BE2C (cell line): ENCODE measurements around the gene OR8A1.

ENCODE experiments used
- DNase-seq: peaks from one replicate; pipeline ENCODE4 v3.0.0-alpha.2; 2020
- H3K27me3 ChIP-seq: fragments of 250-450 bp; sonication (Bioruptor Pico); 2 replicates; pipeline ENCODE4 v1.5.1; 2020; ENCODE audit warnings: mild to moderate bottlenecking
- H3K36me3 ChIP-seq: fragments of 250-450 bp; sonication (Bioruptor Pico); 2 replicates; pipeline ENCODE4 v1.5.1; 2020; ENCODE audit warnings: mild to moderate bottlenecking
- H3K4me1 ChIP-seq: fragments of 250-450 bp; sonication (Bioruptor Pico); 2 replicates; pipeline ENCODE4 v1.5.1; 2020
- H3K4me3 ChIP-seq: 2 replicates; pipeline ENCODE4 v1.5.1; 2011; ENCODE audit warnings: low read depth, low read length
- H3K9me3 ChIP-seq: fragments of 250-450 bp; sonication (Bioruptor Pico); 2 replicates; pipeline ENCODE4 v1.5.1; 2020
- TF ChIP-seq, protein P1 (sequence below): IDR thresholded peaks from 2 replicates; pipeline ENCODE4 v1.5.1; 2012; ENCODE audit warnings: mild to moderate bottlenecking, low read depth, low read length

Gene OR8A1

DNA sequence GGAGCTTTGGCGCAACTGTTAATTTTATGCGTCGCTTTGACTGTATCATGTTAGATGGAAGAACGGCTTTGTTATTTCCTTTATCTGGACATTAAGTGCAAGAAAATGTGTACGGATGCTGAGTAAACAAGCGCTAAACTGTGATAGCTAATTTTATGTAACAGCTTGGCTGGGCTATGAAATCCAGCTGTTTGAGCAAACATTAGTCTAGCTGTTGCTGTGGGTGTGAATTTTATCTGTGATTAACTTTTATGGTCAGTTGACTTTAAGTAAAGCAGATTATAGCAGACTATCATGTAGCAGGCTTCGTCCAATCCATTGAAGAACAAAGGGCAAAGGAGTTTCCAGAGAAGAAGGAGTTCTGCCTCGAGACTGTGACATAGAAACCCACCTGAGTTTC lies 14.0 kb downstream of the OR8A1 start:
- Histone ChIP-seq H3K4me1 (no peaks in the 10 kb centered on the region), H3K4me3 (no peak overlapping the region), H3K9me3 (no peaks in the 10 kb centered on the region), H3K27me3 (peaks cover 48% of the 10 kb centered on the region), H3K36me3 (no peaks in the 10 kb centered on the region)
- no peak for DNase-seq
- TF ChIP-seq, protein P1, sequence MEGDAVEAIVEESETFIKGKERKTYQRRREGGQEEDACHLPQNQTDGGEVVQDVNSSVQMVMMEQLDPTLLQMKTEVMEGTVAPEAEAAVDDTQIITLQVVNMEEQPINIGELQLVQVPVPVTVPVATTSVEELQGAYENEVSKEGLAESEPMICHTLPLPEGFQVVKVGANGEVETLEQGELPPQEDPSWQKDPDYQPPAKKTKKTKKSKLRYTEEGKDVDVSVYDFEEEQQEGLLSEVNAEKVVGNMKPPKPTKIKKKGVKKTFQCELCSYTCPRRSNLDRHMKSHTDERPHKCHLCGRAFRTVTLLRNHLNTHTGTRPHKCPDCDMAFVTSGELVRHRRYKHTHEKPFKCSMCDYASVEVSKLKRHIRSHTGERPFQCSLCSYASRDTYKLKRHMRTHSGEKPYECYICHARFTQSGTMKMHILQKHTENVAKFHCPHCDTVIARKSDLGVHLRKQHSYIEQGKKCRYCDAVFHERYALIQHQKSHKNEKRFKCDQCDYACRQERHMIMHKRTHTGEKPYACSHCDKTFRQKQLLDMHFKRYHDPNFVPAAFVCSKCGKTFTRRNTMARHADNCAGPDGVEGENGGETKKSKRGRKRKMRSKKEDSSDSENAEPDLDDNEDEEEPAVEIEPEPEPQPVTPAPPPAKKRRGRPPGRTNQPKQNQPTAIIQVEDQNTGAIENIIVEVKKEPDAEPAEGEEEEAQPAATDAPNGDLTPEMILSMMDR = no peak

DNA sequence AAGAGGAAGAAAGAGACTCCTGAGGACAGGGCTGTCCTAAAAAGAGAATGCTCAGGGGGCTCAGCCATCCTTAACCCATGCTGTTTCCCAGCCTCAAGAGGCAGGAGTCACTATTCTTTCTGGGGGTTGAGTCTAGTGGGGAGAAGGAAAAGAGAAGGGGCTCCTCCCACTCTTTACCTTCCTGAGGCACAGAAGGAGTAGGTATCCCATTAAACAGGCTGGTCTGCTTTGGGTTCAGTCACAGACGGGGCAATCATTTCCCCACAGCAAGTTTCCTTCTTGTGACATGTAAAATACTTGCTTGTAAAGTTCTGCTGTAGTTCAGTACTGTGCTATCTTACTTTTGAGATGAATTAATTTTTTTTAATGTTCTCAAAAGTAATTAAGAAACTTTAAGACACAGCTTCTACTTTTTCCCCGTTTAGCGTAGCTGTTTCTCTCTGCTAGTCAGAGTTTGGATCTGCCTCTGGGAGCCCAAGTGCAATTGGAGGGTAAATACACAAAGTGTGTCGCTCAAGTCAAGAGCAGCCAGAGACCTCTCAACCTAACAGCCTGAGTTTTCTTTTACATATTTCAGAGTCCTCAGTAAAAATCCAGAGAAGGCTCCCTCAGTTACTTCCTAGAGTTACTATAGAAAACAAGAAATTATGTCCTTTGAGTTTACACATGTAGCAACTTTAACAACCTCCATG lies 15.0 kb downstream of the OR8A1 start:
- TF ChIP-seq, protein P1 = no peak
- no peak overlapping the region for H3K4me3 ChIP-seq
- no peaks in the 10 kb centered on the region for H3K9me3 ChIP-seq
- no peak for DNase-seq
- H3K27me3 ChIP-seq = peaks cover 55% of the 10 kb centered on the region
- H3K36me3 ChIP-seq = no peaks in the 10 kb centered on the region
- no peaks in the 10 kb centered on the region for H3K4me1 ChIP-seq

DNA sequence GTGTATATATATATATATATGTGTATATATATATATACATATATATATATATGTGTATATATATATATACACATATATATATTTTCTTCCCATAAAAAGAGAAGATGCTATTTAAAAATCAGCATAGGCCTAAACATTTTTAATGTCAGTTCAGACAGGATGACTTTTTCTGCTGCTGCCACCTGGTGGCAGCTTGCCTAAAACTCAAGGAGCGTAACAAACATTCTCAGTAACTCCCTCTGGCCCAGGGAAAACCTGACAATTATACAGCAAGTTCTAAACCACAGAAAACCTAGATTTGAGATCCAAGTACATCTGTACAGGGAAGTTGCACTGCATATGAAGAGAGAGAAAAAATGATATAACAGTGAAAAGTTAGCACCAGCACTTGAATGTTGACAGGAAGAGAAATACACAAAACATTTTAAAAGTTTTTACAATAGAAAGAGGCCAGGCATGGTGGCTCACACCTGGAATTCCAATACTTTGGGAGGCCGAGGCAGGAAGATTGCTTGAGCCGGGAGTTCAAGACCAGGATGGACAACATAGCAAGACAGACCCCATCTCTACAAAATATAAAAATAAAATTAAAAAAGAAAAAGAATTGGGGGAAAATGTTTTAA lies 16.6 kb downstream of the OR8A1 start:
- Histone ChIP-seq H3K4me3 (no peak overlapping the region), H3K9me3 (no peaks in the 10 kb centered on the region), H3K4me1 (no peaks in the 10 kb centered on the region), H3K36me3 (no peaks in the 10 kb centered on the region), H3K27me3 (peaks cover 70% of the 10 kb centered on the region)
- DNase-seq = peak; percentile 64
- TF ChIP-seq, protein P1 = peak; percentile 77

DNA sequence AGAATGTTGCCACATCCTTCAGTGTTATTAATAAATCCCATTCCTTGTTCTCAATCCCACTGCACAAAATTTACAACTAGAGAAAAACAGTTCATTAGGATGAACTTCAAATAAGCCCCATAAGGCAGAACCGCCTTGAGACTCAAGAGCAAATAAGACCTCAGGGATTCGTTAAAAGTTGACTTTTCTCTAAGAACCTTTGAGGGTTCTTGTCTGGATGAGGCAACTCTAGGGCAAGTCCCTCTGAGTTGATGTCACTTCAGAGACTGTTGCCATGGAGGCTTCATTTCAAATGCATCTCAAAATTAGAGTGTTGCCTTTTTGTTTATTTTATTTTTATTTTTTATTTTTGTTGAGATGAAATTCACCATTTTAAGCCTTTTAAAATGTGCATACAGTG lies 21.6 kb downstream of the OR8A1 start:
- H3K27me3 ChIP-seq = peaks cover 73% of the 10 kb centered on the region
- TF ChIP-seq, protein P1 = no peak
- no peaks in the 10 kb centered on the region for H3K9me3 ChIP-seq
- no peaks in the 10 kb centered on the region for H3K36me3 ChIP-seq
- H3K4me1 ChIP-seq = no peaks in the 10 kb centered on the region
- H3K4me3 ChIP-seq = no peak overlapping the region
- DNase-seq = no peak

DNA sequence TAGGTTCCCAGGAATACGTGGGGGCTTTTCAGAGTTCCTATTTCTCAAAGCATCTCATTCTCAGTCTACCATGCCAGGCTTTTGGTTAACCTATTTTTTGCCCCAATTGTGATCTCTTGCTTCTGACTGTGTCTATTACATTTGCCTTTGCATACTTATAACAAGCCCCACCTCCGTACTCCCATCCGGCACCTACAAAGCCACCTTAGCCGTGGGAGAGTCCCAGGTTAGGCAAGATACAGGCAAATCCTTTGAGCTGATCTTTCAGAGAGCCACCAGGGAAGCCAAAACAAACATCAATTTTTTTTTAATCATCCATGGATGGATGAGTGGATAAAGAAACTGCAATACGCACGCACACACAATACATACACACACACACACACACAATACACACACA lies 22.8 kb downstream of the OR8A1 start:
- Histone ChIP-seq H3K27me3 (peaks cover 71% of the 10 kb centered on the region), H3K36me3 (no peaks in the 10 kb centered on the region), H3K9me3 (no peaks in the 10 kb centered on the region), H3K4me3 (no peak overlapping the region), H3K4me1 (no peaks in the 10 kb centered on the region)
- DNase-seq = no peak
- TF ChIP-seq, protein P1 = no peak

DNA sequence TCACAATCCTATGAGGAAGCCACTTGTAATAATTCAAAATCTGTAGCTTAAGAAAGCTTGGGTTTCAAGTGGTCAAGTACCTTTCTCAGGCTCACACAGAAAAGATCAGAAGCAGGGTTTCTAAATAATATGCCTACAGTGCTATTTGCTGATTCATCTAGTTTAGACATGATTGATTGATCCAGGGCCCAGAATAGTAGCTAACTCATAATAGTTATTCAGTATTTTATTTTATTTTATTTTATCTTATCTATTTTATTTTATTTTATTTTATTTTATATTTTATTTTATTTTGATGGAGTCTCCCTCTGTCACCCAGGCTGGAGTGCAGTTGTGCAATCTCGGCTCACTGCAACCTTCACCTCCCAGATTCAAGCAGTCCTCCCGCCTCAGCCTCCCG lies 25.5 kb downstream of the OR8A1 start:
- Histone ChIP-seq H3K36me3 (no peaks in the 10 kb centered on the region), H3K27me3 (peaks cover 50% of the 10 kb centered on the region), H3K4me1 (no peaks in the 10 kb centered on the region), H3K9me3 (no peaks in the 10 kb centered on the region), H3K4me3 (no peak overlapping the region)
- TF ChIP-seq, protein P1 = no peak
- DNase-seq = no peak
